H1 (cell line): ENCODE results near the gene GNG8. TPM values are rescaled to one million over a fixed set of nuclear protein-coding genes. Genes with fewer than 3 reads are reported as not detected.

Experiments
- BRCA1 ChIP-seq: IDR thresholded peaks from 2 replicates; pipeline ENCODE4 v1.6.1; 2012; ENCODE audit warnings: low read depth, low read length, improper control_type of control experiment
- CBX8 ChIP-seq: fragments of 300-800, 300-1000 bp; sonication (generic); IDR thresholded peaks from 2 replicates; pipeline ENCODE4 v1.7.1; 2016; ENCODE audit warnings: low read depth, low read length, borderline replicate concordance
- CHD1 ChIP-seq: IDR thresholded peaks from 2 replicates; pipeline ENCODE4 v1.6.1; 2012; ENCODE audit warnings: low read depth, low read length, improper control_type of control experiment
- EGR1 ChIP-seq: IDR thresholded peaks from 2 replicates; pipeline ENCODE4 v1.6.1; 2011; ENCODE audit warnings: low read depth, low read length, borderline replicate concordance
- EP300 ChIP-seq, 2 experiments: IDR thresholded peaks; 1 replicate in 1 of 2; 2 replicates in 1 of 2; pipeline ENCODE4 v1.6.1; 2011 to 2012; ENCODE audit warnings: low read depth in 2 of 2, low read length in 2 of 2, mild to moderate bottlenecking in 2 of 2, borderline replicate concordance in 1 of 2, inconsistent platforms in 1 of 2, moderate library complexity in 1 of 2
- GABPA ChIP-seq: IDR thresholded peaks from 2 replicates; pipeline ENCODE4 v1.6.1; 2011; ENCODE audit warnings: mild to moderate bottlenecking, low read length, moderate library complexity, borderline replicate concordance; ENCODE audit not compliant: insufficient read depth
- GTF2F1 ChIP-seq: IDR thresholded peaks from 2 replicates; pipeline ENCODE4 v1.6.1; 2012; ENCODE audit warnings: low read depth, low read length, improper control_type of control experiment, borderline replicate concordance
- KDM1A ChIP-seq: fragments of 200-600, 300-600 bp; sonication (generic); IDR thresholded peaks from 2 replicates; pipeline ENCODE4 v1.7.1; 2016; ENCODE audit warnings: mild to moderate bottlenecking, low read length, borderline replicate concordance
- NRF1 ChIP-seq: IDR thresholded peaks from 2 replicates; pipeline ENCODE4 v1.6.1; 2011; ENCODE audit warnings: mild to moderate bottlenecking, low read depth, low read length, improper control_type of control experiment
- POLR2A ChIP-seq, 2 experiments: IDR thresholded peaks; 1 replicate in 1 of 2; 2 replicates in 1 of 2; pipeline ENCODE4 v1.6.1; 2011; ENCODE audit warnings: low read depth in 2 of 2, low read length in 2 of 2, mild to moderate bottlenecking in 2 of 2; ENCODE audit errors: control extremely low read depth in 1 of 2
- RFX5 ChIP-seq: IDR thresholded peaks from 2 replicates; pipeline ENCODE4 v1.6.1; 2011; ENCODE audit warnings: low read depth, low read length, improper control_type of control experiment, borderline replicate concordance
- TCF12 ChIP-seq: IDR thresholded peaks from 2 replicates; pipeline ENCODE4 v1.6.1; 2011; ENCODE audit warnings: low read depth, mild to moderate bottlenecking, low read length
- TEAD4 ChIP-seq: IDR thresholded peaks from 2 replicates; pipeline ENCODE4 v1.6.1; 2012; ENCODE audit warnings: low read depth, low read length, inconsistent platforms, mixed read lengths
- YY1 ChIP-seq: IDR thresholded peaks from 2 replicates; pipeline ENCODE4 v1.6.1; 2011; ENCODE audit warnings: low read depth, mild to moderate bottlenecking, low read length
- polyA plus RNA-seq, 7 experiments: library from polyadenylated mRNA; depleted of rRNA in 3 of 7; stranded (reverse) in 5 of 7; unstranded in 2 of 7; fragments of >200 nt in 5 of 7; fragments of 200-250 nt in 2 of 7; gene quantifications; 1 replicate in 5 of 7; 2 replicates in 1 of 7; 4 replicates in 1 of 7; pipeline versions ENCODE4 v1.2.1 to v1.2.3, GENCODE V29; 2011 to 2013; ENCODE audit warnings: missing spikeins in 2 of 7, mixed read lengths in 2 of 7
- total RNA-seq: library from RNA; stranded (reverse); fragmentation: NEBNext Ultra II Directional; extraction: Animal tissue kit (Norgen Biotek cat#: 25700); gene quantifications from 2 replicates; pipeline ENCODE4 v1.2.1, GENCODE V29; 2021
- TF ChIP-seq, protein P1 (sequence below): IDR thresholded peaks from 2 replicates; pipeline ENCODE4 v1.6.1; 2012; ENCODE audit warnings: low read length, inconsistent platforms

Gene GNG8
- total and polyA plus RNA-seq, 2 of the 8 experiments (the other 6 are each of a cell fraction or from before 2014, with no cell fraction given) = not detected

DNA sequence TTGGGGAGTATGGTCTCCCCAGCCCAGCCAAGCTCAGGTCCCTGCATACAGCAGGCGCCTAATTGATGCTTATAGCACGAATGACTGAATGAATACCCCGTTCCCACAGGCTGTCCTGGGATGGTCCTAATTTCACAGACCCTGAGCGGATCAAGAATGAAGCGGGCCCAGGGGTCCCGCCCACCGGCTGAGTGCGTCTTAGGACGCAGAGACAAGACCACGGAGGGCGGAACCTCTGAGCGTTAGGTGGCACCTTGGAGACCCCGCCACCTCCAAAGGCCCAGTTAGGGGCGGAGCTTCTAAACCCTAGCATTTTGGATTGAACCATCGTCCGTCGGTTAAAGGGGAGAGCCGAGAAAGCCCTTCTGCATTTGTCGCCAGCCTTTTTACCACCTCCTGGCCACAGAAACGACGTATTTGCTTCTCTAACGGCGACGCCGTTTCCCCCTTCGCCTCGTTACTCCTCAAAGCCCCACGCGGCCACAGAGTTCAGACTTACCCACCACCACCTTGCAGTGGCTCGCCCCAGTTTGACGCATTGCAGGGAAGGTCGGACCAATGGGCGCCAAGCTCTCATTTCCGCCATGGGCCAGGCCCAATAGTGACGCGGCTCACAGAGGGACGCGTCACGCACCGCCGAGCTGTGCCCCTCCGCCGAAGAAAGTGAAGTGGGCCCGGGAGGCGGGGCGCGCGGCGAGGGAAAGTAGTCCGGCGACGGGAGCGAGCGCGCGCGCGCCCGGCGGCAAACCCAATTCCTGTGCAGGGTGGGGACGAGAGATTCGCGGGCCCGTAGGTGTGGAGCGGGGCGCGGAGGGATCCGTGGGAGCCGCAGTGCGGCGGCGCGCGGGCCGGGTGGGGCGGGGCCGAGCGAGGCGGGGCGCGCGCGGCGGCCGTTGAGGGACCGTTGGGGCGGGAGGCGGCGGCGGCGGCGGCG lies 35.4 kb downstream of the GNG8 start (continued):
- TF ChIP-seq, protein P1, sequence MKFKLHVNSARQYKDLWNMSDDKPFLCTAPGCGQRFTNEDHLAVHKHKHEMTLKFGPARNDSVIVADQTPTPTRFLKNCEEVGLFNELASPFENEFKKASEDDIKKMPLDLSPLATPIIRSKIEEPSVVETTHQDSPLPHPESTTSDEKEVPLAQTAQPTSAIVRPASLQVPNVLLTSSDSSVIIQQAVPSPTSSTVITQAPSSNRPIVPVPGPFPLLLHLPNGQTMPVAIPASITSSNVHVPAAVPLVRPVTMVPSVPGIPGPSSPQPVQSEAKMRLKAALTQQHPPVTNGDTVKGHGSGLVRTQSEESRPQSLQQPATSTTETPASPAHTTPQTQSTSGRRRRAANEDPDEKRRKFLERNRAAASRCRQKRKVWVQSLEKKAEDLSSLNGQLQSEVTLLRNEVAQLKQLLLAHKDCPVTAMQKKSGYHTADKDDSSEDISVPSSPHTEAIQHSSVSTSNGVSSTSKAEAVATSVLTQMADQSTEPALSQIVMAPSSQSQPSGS = no peak
- TF ChIP-seq POLR2A (IDR thresholded peaks at IDR 0.05; ENCODE audit: control extremely low read depth in 1 of 2, low read depth in 2 of 2, low read length in 2 of 2) = peak in 1 of 2 experiments; percentile 78; a peak in 2 of 3 replicates
- no peak for TF ChIP-seq RFX5
- no peak for TF ChIP-seq TCF12
- TF ChIP-seq TEAD4 = peak; percentile 24; the same call in 1 of the 2 replicates
- no peak for TF ChIP-seq CBX8
- peak; percentile 98 for TF ChIP-seq KDM1A
- TF ChIP-seq NRF1 = no peak
- TF ChIP-seq BRCA1 = no peak
- no peak for TF ChIP-seq GTF2F1
- TF ChIP-seq CHD1 = peak; percentile 96
- TF ChIP-seq YY1 = no peak
- no peak for TF ChIP-seq GABPA
- TF ChIP-seq EGR1 = no peak
- peak in 1 of 2 experiments; percentile 97; a peak in 2 of 3 replicates for TF ChIP-seq EP300 (IDR thresholded peaks at IDR 0.05; ENCODE audit: borderline replicate concordance in 1 of 2, low read depth in 2 of 2, low read length in 2 of 2)
